ENCODE measurements around the gene SIMC1. TPM values are rescaled to one million over a fixed set of nuclear protein-coding genes. Genes with fewer than 3 reads are reported as not detected.
"Not testable (repeated sequence)": the region's sequence is repeated elsewhere in the genome, so short reads cannot be mapped to it uniquely, and the experiment has no call there.

SIMC1 gene
- total RNA-seq, 1 donor from 2014 or later: 43.6 TPM

DNA sequence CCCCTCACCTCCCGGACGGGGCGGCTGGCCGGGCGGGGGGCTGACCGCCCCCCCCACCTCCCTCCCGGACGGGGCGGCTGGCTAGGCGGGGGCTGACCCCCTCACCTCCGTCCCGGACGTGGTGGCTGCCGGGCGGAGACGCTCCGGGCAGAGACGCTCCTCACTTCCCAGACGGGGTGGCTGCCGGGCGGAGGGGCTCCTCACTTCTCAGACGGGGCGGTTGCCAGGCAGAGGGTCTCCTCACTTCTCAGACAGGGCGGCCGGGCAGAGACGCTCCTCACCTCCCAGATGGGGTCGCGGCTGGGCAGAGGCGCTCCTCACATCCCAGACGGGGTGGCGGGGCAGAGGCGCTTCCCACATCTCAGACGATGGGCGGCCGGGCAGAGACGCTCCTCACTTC is 13.9 kb downstream of the SIMC1 start:
- H3K27me3 Mint-ChIP-seq (ENCODE audit: low read depth); DNase-seq (ENCODE audit: low read depth, low spot score); H3K4me1 Mint-ChIP-seq; H3K27ac Mint-ChIP-seq (ENCODE audit: unreplicated experiment); H3K9me3 Mint-ChIP-seq; H3K4me3 Mint-ChIP-seq: not testable (repeated sequence)
- H3K36me3 Mint-ChIP-seq (ENCODE audit: low read depth): peaks cover 22% of the 10 kb centered on the region

DNA sequence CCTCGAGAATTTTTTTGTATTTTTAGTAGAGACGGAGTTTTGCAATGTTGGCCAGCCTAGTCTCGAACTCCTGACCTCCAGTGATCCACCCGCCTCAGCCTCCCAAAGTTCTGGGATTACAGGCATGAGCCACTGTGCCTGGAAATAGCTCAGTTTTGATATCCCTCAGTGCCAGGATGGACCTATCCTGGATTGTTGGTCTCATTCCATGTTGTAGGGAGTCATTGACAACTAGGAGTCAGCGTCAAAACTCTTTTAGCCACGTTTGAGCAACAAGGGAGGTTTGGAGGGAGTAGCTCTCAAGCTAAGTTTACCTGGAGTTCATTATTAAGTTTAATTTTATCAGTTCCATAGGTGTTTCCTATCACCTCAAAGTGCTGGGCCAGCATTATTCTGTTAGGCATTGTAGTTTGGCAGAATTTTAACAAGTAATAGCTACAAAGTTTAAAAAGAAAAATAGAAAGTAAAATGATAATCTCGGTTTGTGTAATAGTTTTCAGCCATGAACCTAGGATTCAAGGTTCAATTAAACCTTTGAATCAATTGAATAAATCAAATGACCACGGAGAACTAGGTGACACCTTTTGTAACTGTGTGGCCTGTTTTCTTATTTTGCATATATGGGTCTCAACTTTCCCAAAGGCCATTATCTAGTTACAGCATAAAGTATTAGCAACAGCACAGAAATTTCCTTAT is 15.3 kb downstream of the SIMC1 start:
- H3K36me3 Mint-ChIP-seq (ENCODE audit: low read depth): peaks cover 15% of the 10 kb centered on the region
- not testable (repeated sequence) for H3K4me3 Mint-ChIP-seq; H3K9me3 Mint-ChIP-seq; H3K27me3 Mint-ChIP-seq (ENCODE audit: low read depth); H3K27ac Mint-ChIP-seq (ENCODE audit: unreplicated experiment); H3K4me1 Mint-ChIP-seq; DNase-seq (ENCODE audit: low read depth, low spot score)

DNA sequence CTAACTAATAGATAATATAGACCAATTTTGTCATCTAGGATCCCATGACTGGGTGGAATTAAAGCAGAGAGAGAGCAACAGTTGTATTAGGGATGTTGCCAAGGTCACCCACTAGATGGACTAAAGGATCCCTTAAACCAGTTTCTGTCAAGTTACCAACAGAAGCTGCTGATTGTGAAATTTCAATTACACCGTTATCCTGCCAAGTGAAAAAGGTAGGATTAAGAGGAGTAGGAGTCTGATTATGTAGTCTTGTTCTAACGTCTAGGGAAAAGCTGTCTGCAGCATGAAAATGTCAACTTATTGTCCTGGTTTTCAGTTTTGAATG is 15.8 kb downstream of the SIMC1 start:
- H3K27ac Mint-ChIP-seq (ENCODE audit: unreplicated experiment); H3K27me3 Mint-ChIP-seq (ENCODE audit: low read depth); H3K9me3 Mint-ChIP-seq; DNase-seq (ENCODE audit: low read depth, low spot score); H3K4me3 Mint-ChIP-seq; H3K4me1 Mint-ChIP-seq: not testable (repeated sequence)
- peaks cover 15% of the 10 kb centered on the region for H3K36me3 Mint-ChIP-seq (ENCODE audit: low read depth)

DNA sequence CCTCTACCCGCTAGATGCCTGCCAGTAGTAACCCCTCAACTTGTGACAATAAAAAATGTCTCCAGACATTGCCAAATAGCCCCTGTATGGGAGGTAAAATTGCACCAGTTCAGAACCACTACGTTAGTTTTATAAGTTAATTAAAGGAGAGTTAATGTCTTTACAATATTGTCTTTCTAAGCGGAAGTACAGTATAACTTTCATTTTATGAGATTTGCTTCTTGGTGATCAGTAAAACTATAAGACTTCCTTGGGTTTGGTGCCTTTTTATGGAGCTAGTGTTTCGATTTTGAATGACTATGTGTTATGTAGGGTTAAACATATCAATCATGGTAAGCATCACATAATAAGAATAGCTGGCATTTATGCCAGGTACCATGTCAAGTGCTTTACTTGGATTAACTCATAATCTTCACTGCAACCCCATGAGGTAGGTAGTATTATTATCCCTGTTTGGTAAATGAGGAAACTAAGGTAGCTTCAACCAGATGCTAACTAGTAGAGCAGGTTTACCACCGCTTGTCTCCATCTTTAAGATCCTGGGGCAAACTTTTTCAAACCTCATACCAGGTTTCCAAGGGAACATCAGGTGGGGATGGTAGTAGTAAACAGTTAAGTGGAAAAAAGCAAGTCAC is 19.8 kb downstream of the SIMC1 start:
- peaks cover 11% of the 10 kb centered on the region for H3K36me3 Mint-ChIP-seq (ENCODE audit: low read depth)
- H3K27ac Mint-ChIP-seq (ENCODE audit: unreplicated experiment); H3K27me3 Mint-ChIP-seq (ENCODE audit: low read depth); DNase-seq (ENCODE audit: low read depth, low spot score); H3K4me3 Mint-ChIP-seq; H3K9me3 Mint-ChIP-seq; H3K4me1 Mint-ChIP-seq: not testable (repeated sequence)

DNA sequence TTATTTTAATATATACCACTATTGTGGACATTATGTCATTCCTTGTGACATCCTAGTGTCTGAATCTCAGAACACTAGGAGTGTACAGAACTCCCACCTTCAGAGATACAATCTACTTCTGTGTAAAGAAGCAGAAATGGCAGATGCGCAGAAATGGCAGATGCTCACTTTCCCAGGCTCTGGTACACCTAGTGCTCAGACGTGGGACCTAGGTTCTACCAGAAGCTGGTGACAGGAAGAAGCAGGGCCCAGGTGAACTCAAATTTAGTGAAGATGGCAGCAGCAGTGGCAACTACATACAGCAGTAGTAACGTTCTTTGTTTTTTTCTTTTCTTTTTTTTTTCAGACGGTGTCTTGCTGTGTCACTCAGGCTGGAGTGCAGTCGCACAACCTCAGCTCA is 22.5 kb downstream of the SIMC1 start:
- not testable (repeated sequence) for H3K27me3 Mint-ChIP-seq (ENCODE audit: low read depth); H3K4me1 Mint-ChIP-seq; DNase-seq (ENCODE audit: low read depth, low spot score); H3K9me3 Mint-ChIP-seq; H3K4me3 Mint-ChIP-seq; H3K27ac Mint-ChIP-seq (ENCODE audit: unreplicated experiment)
- peaks cover 25% of the 10 kb centered on the region for H3K36me3 Mint-ChIP-seq (ENCODE audit: low read depth)

- not testable (repeated sequence) for H3K4me1 Mint-ChIP-seq; H3K27ac Mint-ChIP-seq (ENCODE audit: unreplicated experiment); H3K9me3 Mint-ChIP-seq
Observed at GRCh38 chr5:176266448-176266847, 28.2 kb downstream of the SIMC1 start.

GRCh38 chr5:176289018-176289417 is 50.8 kb downstream of the SIMC1 start:
- not testable (repeated sequence) for H3K27ac Mint-ChIP-seq (ENCODE audit: unreplicated experiment); DNase-seq (ENCODE audit: low read depth, low spot score); H3K27me3 Mint-ChIP-seq (ENCODE audit: low read depth); H3K4me1 Mint-ChIP-seq; H3K4me3 Mint-ChIP-seq
- H3K9me3 Mint-ChIP-seq: peaks cover 10% of the 10 kb centered on the region
- H3K36me3 Mint-ChIP-seq (ENCODE audit: low read depth): peaks cover 29% of the 10 kb centered on the region

More at GRCh38 chr5:176266448-176266847, 28.2 kb downstream of the SIMC1 start:
- H3K36me3 Mint-ChIP-seq (ENCODE audit: low read depth): peaks cover 36% of the 10 kb centered on the region
- not testable (repeated sequence) for DNase-seq (ENCODE audit: low read depth, low spot score); H3K4me3 Mint-ChIP-seq; H3K27me3 Mint-ChIP-seq (ENCODE audit: low read depth)

GRCh38 chr5:176290057-176290840 is 52.0 kb downstream of the SIMC1 start:
- not testable (repeated sequence) for H3K27me3 Mint-ChIP-seq (ENCODE audit: low read depth); H3K4me3 Mint-ChIP-seq; H3K4me1 Mint-ChIP-seq; DNase-seq (ENCODE audit: low read depth, low spot score); H3K9me3 Mint-ChIP-seq; H3K27ac Mint-ChIP-seq (ENCODE audit: unreplicated experiment)
- H3K36me3 Mint-ChIP-seq (ENCODE audit: low read depth): peaks cover 23% of the 10 kb centered on the region

GRCh38 chr5:176305356-176305755 is 67.1 kb downstream of the SIMC1 start:
- not testable (repeated sequence) for H3K27me3 Mint-ChIP-seq (ENCODE audit: low read depth); DNase-seq (ENCODE audit: low read depth, low spot score); H3K27ac Mint-ChIP-seq (ENCODE audit: unreplicated experiment); H3K4me1 Mint-ChIP-seq; H3K4me3 Mint-ChIP-seq
- Mint-ChIP-seq H3K9me3 (peaks cover 11% of the 10 kb centered on the region), H3K36me3 (ENCODE audit: low read depth) (peaks cover 51% of the 10 kb centered on the region)
